Limb (tissue), 2 donors: ENCODE data around the gene NOL6.

Source experiments
- DNase-seq, 2 donors: peaks; one replicate each; pipeline ENCODE4 v3.0.0-alpha.2; 2016; ENCODE audit errors: extremely low spot score in 2 of 2

The NOL6 gene

GRCh38 chr9:33453999-33454660, 19.6 kb downstream of the NOL6 start:
- no peak for DNase-seq

- DNase-seq, result no peak
Measured at GRCh38 chr9:33453286-33453860, 20.4 kb downstream of the NOL6 start.

- peak in 1 of 2 donors; percentile 13 for DNase-seq
Measured at GRCh38 chr9:33452828-33453271, 20.9 kb downstream of the NOL6 start.

- no peak for DNase-seq
Measured at GRCh38 chr9:33450621-33451146, 23.0 kb downstream of the NOL6 start.

- no peak for DNase-seq
Measured at GRCh38 chr9:33449715-33450114, 24.0 kb downstream of the NOL6 start.

GRCh38 chr9:33447799-33448553, 25.7 kb downstream of the NOL6 start:
- DNase-seq, result no peak

GRCh38 chr9:33446946-33447798, 26.6 kb downstream of the NOL6 start, which contains the start of gene AQP3:
Gene AQP3, minus strand, starts transcription at chr9:33447593. Its CDS starts 63 bp downstream, at chr9:33447530.
- peak; percentile 47 to 77 for DNase-seq

GRCh38 chr9:33446240-33446945, 27.3 kb downstream of the NOL6 start:
- DNase-seq, result no peak

- no peak for DNase-seq
Measured at GRCh38 chr9:33445389-33446239, 28.1 kb downstream of the NOL6 start.

GRCh38 chr9:33443464-33444154, 30.1 kb downstream of the NOL6 start:
- no peak for DNase-seq

- DNase-seq, result no peak
Measured at GRCh38 chr9:33443047-33443446, 30.7 kb downstream of the NOL6 start.

- no peak for DNase-seq
Measured at GRCh38 chr9:33442125-33442524, 31.6 kb downstream of the NOL6 start.

GRCh38 chr9:33440609-33441008, 33.1 kb downstream of the NOL6 start:
- DNase-seq, result no peak

GRCh38 chr9:33440204-33440603, 33.5 kb downstream of the NOL6 start:
- DNase-seq, result no peak

GRCh38 chr9:33439731-33440130, 34.0 kb downstream of the NOL6 start:
- DNase-seq, result no peak

- no peak for DNase-seq
Measured at GRCh38 chr9:33438926-33439680, 34.6 kb downstream of the NOL6 start.

- no peak for DNase-seq
Measured at GRCh38 chr9:33437898-33438297, 35.8 kb downstream of the NOL6 start.

- DNase-seq, result no peak
Measured at GRCh38 chr9:33437205-33437604, 36.5 kb downstream of the NOL6 start.
